VCaP (cell line): ENCODE measurements around the gene SH3D21.

ENCODE experiments used
- H3K27ac ChIP-seq: fragments of 450-650 bp; 2 replicates; pipeline ENCODE4 v1.5.1; 2017
- CTCF ChIP-seq: fragments of 450-650 bp; conservative IDR thresholded peaks from 2 replicates; pipeline ENCODE4 v1.5.1; 2017; ENCODE audit warnings: mild to moderate bottlenecking, moderate library complexity

Gene SH3D21

GRCh38 chr1:36344395-36344680 lies 38.2 kb downstream of the SH3D21 start:
- no peak overlapping the region for H3K27ac ChIP-seq
- TF ChIP-seq CTCF, result no peak

GRCh38 chr1:36345353-36345752 lies 39.2 kb downstream of the SH3D21 start:
- H3K27ac ChIP-seq, result no peak overlapping the region
- TF ChIP-seq CTCF, result no peak

GRCh38 chr1:36346741-36347370 lies 40.7 kb downstream of the SH3D21 start:
- no peak overlapping the region for H3K27ac ChIP-seq

GRCh38 chr1:36349241-36349671 lies 43.1 kb downstream of the SH3D21 start:
- TF ChIP-seq CTCF, result no peak
- no peak overlapping the region for H3K27ac ChIP-seq

More at GRCh38 chr1:36346741-36347370, 40.7 kb downstream of the SH3D21 start:
- no peak for TF ChIP-seq CTCF

- H3K27ac ChIP-seq, result no peak overlapping the region
- no peak for TF ChIP-seq CTCF
Measured at GRCh38 chr1:36349839-36350238, 43.7 kb downstream of the SH3D21 start.

- TF ChIP-seq CTCF, result no peak
- H3K27ac ChIP-seq, result no peak overlapping the region
Measured at GRCh38 chr1:36350659-36351226, 44.6 kb downstream of the SH3D21 start.

- H3K27ac ChIP-seq, result no peak overlapping the region
Measured at GRCh38 chr1:36351227-36351977, 45.2 kb downstream of the SH3D21 start.

More at GRCh38 chr1:36351227-36351977, 45.2 kb downstream of the SH3D21 start:
- TF ChIP-seq CTCF, result no peak
